ENCODE results near the gene NUP214. TPM values are rescaled to one million over a fixed set of nuclear protein-coding genes. Genes with fewer than 3 reads are reported as not detected.
"Not testable (repeated sequence)": the region's sequence is repeated elsewhere in the genome, so short reads cannot be mapped to it uniquely, and the experiment has no call there.

The NUP214 gene
- total and polyA plus RNA-seq, 9 donors, result 25.0 to 60.7 (median 46.6) TPM

DNA sequence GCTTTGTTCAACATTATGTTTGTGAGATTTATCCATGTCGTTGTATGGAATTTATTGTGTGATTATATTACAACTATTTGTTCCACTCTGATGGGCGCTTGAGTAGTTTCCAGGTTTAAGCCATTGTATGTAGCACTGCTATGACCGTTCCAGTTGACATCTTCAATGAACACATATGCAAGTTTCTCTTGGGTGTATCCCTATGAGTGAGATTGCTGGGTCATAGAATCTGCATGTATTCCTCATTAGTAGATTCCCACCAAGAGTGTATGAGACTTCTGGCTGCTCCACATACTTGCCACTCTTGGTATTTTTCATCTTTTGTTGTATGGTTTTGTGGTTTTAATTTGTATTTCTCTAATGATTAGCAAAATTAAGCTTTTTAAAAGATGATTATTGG lies 22.9 kb downstream of the NUP214 start:
- Histone ChIP-seq H3K4me1 (ENCODE audit: insufficient read depth) (no peaks in the 10 kb centered on the region), H3K9me3 (no peaks in the 10 kb centered on the region), H3K27me3 (peaks cover 2% of the 10 kb centered on the region), H3K4me3 (no peak overlapping the region), H3K36me3 (no peaks in the 10 kb centered on the region), H3K27ac (no peak overlapping the region)
- intact Hi-C loops (cut with DNase I), result no loop called here
- no peak for DNase-seq
- 83 to 94% (median 85%) methylated on average over 3 of the region's 3 CpGs for WGBS, 3 donors
- TF ChIP-seq EP300 (IDR thresholded peaks at IDR 0.05) (no peak), POLR2A (IDR thresholded peaks at IDR 0.05) (no peak)
- TF ChIP-seq, protein P1, sequence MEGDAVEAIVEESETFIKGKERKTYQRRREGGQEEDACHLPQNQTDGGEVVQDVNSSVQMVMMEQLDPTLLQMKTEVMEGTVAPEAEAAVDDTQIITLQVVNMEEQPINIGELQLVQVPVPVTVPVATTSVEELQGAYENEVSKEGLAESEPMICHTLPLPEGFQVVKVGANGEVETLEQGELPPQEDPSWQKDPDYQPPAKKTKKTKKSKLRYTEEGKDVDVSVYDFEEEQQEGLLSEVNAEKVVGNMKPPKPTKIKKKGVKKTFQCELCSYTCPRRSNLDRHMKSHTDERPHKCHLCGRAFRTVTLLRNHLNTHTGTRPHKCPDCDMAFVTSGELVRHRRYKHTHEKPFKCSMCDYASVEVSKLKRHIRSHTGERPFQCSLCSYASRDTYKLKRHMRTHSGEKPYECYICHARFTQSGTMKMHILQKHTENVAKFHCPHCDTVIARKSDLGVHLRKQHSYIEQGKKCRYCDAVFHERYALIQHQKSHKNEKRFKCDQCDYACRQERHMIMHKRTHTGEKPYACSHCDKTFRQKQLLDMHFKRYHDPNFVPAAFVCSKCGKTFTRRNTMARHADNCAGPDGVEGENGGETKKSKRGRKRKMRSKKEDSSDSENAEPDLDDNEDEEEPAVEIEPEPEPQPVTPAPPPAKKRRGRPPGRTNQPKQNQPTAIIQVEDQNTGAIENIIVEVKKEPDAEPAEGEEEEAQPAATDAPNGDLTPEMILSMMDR (IDR thresholded peaks at IDR 0.05), result no peak

DNA sequence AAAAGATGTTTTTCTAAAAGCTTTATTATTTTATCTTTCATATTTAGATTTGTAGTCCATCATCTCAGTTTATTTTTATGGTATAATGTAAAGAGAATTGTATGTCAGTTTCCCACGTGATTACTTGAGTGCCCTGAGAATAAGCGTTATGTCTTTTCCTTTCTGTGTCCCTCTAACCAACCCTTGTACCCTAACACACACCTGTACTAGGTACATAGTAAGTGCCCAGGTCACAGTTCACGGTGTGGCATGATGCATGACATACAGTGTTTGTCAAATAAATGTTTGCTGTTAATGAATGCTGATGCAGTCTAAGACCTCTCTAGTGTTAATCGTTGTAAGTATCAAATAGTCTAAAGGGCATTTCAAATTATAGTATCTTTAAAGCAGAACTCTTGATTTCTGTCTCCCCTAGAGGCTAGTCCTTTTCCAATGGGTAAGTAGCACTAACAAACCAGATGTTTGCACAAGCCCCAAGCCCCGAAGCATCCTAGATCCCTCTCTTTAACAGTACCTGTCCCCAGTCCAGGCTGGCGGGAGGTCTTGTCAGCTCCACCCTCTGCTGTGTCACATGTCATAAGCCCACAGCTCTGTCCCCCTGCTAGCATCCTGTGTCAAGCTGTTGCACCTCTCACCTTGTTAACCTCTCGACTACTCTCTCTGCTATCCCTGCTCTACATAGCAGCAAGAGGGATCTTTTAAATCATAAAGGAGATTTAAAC lies 23.7 kb downstream of the NUP214 start:
- Histone ChIP-seq H3K9me3 (no peaks in the 10 kb centered on the region), H3K4me1 (ENCODE audit: insufficient read depth) (no peaks in the 10 kb centered on the region), H3K27me3 (peaks cover 2% of the 10 kb centered on the region), H3K36me3 (no peaks in the 10 kb centered on the region), H3K27ac (no peak overlapping the region), H3K4me3 (no peak overlapping the region)
- DNase-seq, result no peak
- TF ChIP-seq, protein P1 (IDR thresholded peaks at IDR 0.05), result no peak
- TF ChIP-seq POLR2A (IDR thresholded peaks at IDR 0.05) (no peak), EP300 (IDR thresholded peaks at IDR 0.05) (no peak)
- intact Hi-C loops (cut with DNase I), result no loop called here
- 84 to 87% (median 85%) methylated on average over 7 of the region's 7 CpGs for WGBS, 3 donors

DNA sequence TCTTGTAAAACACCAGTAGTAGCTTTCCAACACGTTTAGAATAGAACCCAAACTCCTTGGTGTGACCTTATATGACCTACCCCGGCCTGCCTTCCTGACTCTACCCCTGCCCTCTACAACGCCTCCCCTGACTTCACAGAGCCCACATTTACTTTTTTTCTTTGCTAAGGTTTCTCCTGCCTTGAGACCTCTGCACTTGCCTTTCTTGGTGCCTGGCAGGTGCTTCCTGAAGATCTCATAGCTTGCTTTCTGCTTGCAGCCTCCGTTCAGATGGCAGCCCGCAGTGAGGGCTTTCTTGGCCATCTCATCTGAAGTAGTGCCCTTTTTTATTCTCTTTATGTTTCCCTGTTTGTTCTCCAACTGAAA lies 24.3 kb downstream of the NUP214 start:
- DNase-seq, result no peak
- no peak overlapping the region for H3K27ac ChIP-seq
- H3K27me3 ChIP-seq, result peaks cover 2% of the 10 kb centered on the region
- 59 to 76% (median 71%) methylated on average over 5 of the region's 5 CpGs for WGBS, 3 donors
- no peaks in the 10 kb centered on the region for H3K9me3 ChIP-seq
- no peaks in the 10 kb centered on the region for H3K36me3 ChIP-seq
- no peaks in the 10 kb centered on the region for H3K4me1 ChIP-seq (ENCODE audit: insufficient read depth)
- TF ChIP-seq EP300 (IDR thresholded peaks at IDR 0.05) (no peak), POLR2A (IDR thresholded peaks at IDR 0.05) (no peak)
- TF ChIP-seq, protein P1 (IDR thresholded peaks at IDR 0.05), result no peak
- no peak overlapping the region for H3K4me3 ChIP-seq
- intact Hi-C loops (cut with DNase I), result no loop called here

DNA sequence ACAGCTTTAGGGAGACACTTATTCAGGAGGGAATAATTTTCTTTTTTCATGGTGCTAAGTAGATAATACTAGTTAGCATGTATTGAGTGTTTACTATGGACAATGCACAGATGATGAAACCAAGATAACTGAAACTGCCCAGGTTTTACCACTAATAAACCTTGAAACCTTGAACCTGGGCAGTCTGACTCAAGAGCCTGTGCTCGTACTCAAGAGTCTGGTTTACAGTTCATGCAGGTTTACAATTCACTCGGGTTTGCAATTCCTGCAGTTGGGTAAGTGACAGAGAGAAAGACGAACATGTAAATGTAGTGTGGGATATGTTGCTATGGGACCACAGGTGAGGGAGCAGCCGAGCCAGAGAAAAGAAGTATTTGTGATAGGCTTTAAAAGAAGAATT lies 28.2 kb downstream of the NUP214 start:
- 89 to 94% (median 92%) methylated on average over 4 of the region's 4 CpGs for WGBS, 3 donors
- no peaks in the 10 kb centered on the region for H3K4me1 ChIP-seq (ENCODE audit: insufficient read depth)
- no peak for DNase-seq
- intact Hi-C loops (cut with DNase I), result no loop called here
- H3K9me3 ChIP-seq, result no peaks in the 10 kb centered on the region
- H3K27ac ChIP-seq, result no peak overlapping the region
- TF ChIP-seq POLR2A (IDR thresholded peaks at IDR 0.05) (no peak), EP300 (IDR thresholded peaks at IDR 0.05) (no peak)
- TF ChIP-seq, protein P1 (IDR thresholded peaks at IDR 0.05), result no peak
- peaks cover 2% of the 10 kb centered on the region for H3K27me3 ChIP-seq
- no peak overlapping the region for H3K4me3 ChIP-seq
- no peaks in the 10 kb centered on the region for H3K36me3 ChIP-seq

DNA sequence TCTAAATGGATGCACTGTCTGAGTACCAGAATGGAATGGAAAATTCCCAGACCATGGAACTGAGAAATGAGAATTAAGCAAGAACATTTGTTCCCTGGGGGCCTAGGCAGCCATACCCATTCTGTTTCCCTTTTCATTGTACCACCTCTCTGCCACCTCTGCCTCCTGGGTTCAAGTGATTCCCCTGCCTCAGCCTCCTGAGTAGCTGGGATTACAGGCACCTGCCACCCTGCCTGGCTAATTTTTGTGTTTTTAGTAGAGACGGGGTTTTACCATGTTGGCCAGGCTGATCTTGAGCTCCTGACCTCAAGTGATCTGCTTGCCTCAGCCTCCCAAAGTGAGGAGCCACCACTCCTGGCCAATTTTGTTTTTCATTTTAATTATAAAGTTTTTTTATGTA lies 33.3 kb downstream of the NUP214 start:
- H3K27ac ChIP-seq; H3K9me3 ChIP-seq; H3K27me3 ChIP-seq; intact Hi-C loops (cut with DNase I); H3K4me1 ChIP-seq (ENCODE audit: insufficient read depth); DNase-seq; H3K4me3 ChIP-seq; H3K36me3 ChIP-seq: not testable (repeated sequence)
- 78 to 92% (median 91%) methylated on average over 1 of the region's 1 CpG for WGBS, 3 donors
